ENCODE measurements around the gene HS3ST6.
"Not testable (repeated sequence)": the region's sequence is repeated elsewhere in the genome, so short reads cannot be mapped to it uniquely, and the experiment has no call there.

Gene HS3ST6

GRCh38 chr16:1958715-1959268 lies 40.6 kb upstream of the HS3ST6 start:
- Histone ChIP-seq H3K4me3 (ENCODE audit: insufficient read depth in 1 of 2, low read depth in 1 of 2, low read length in 2 of 2) (peak overlapping the region; percentile 20 to 90), H3K9ac (ENCODE audit: low read length) (peak overlapping the region; percentile 93), H2BK15ac (ENCODE audit: low read depth, poor library complexity, severe bottlenecking) (peak overlapping the region; percentile 44), H2BK5ac (ENCODE audit: low read depth, low read length, poor library complexity, severe bottlenecking) (no peak overlapping the region), H3K14ac (ENCODE audit: low read length in 2 of 2) (no peak overlapping the region), H3K23ac (ENCODE audit: low read length in 2 of 2) (no peak overlapping the region), H3K4me2 (ENCODE audit: low read length, poor library complexity, severe bottlenecking) (peak overlapping the region; percentile 85), H3K18ac (ENCODE audit: low read depth in 1 of 2, low read length in 2 of 2) (peak overlapping the region; percentile 11 to 86), H3K9me3 (ENCODE audit: control insufficient read depth, low read length) (peaks cover 3% of the 10 kb centered on the region), H3K27ac (ENCODE audit: low read length, poor library complexity, severe bottlenecking) (no peak overlapping the region), H3K79me1 (replicated peaks; ENCODE audit: low read length, poor library complexity, severe bottlenecking) (no peaks in the 10 kb centered on the region), H3K27me3 (ENCODE audit: control insufficient read depth in 1 of 2, insufficient read depth in 1 of 2, low read length in 2 of 2) (peaks cover 0 to 3% of the 10 kb centered on the region in 2 experiments), H2AFZ (ENCODE audit: low read depth, low read length) (no peak overlapping the region), H2BK12ac (ENCODE audit: low read length in 2 of 2) (peak overlapping the region in 1 of 2 experiments; percentile 72), H3K4ac (ENCODE audit: low read depth in 1 of 2, low read length in 2 of 2) (no peak overlapping the region), H2BK120ac (ENCODE audit: low read depth, low read length) (peak overlapping the region; percentile 27), H3K36me3 (ENCODE audit: control insufficient read depth in 1 of 2, insufficient read depth in 2 of 2, low read depth in 1 of 2, low read length in 2 of 2) (peaks cover 23 to 31% of the 10 kb centered on the region in 2 experiments), H4K91ac (ENCODE audit: low read length) (peak overlapping the region; percentile 64), H3K4me1 (ENCODE audit: control insufficient read depth, insufficient read depth, low read depth, low read length) (peaks cover 27% of the 10 kb centered on the region), H4K8ac (ENCODE audit: low read length) (peak overlapping the region; percentile 94), H2AK5ac (ENCODE audit: low read length, severe bottlenecking) (peak overlapping the region; percentile 44)
- 62% methylated on average over 13 of the region's 14 CpGs for WGBS
- DNase-seq, result no peak

DNA sequence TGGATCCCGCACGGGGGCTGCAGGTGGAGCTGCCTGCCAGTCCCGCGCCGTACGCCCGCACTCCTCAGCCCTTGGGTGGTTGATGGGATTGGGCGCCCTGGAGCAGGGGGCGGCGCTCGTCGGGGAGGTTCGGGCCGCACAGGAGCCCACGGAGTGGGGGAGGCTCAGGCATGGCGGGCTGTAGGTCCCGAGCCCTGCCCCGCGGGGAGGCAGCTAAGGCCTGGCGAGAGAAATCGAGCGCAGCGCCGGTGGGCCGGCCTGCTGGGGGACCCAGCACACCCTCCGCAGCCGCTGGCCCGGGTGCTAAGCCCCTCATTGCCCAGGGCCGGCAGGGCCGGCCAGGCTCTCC lies 39.9 kb upstream of the HS3ST6 start:
- WGBS, result 92% methylated on average over 28 of the region's 30 CpGs
- not testable (repeated sequence) for H3K4me2 ChIP-seq (ENCODE audit: low read length, poor library complexity, severe bottlenecking)

GRCh38 chr16:1957434-1958142 lies 39.4 kb upstream of the HS3ST6 start:
- not testable (repeated sequence) for H3K14ac ChIP-seq (ENCODE audit: low read length in 2 of 2); H3K27ac ChIP-seq (ENCODE audit: low read length, poor library complexity, severe bottlenecking); H2BK15ac ChIP-seq (ENCODE audit: low read depth, poor library complexity, severe bottlenecking); H2AFZ ChIP-seq (ENCODE audit: low read depth, low read length); H3K9ac ChIP-seq (ENCODE audit: low read length); H3K79me1 ChIP-seq (replicated peaks; ENCODE audit: low read length, poor library complexity, severe bottlenecking); H3K9me3 ChIP-seq (ENCODE audit: control insufficient read depth, low read length); H3K4me2 ChIP-seq (ENCODE audit: low read length, poor library complexity, severe bottlenecking); H4K8ac ChIP-seq (ENCODE audit: low read length); H3K18ac ChIP-seq (ENCODE audit: low read depth in 1 of 2, low read length in 2 of 2); H3K4ac ChIP-seq (ENCODE audit: low read depth in 1 of 2, low read length in 2 of 2); H2AK5ac ChIP-seq (ENCODE audit: low read length, severe bottlenecking); DNase-seq; H4K91ac ChIP-seq (ENCODE audit: low read length); H2BK12ac ChIP-seq (ENCODE audit: low read length in 2 of 2); H3K27me3 ChIP-seq (ENCODE audit: control insufficient read depth in 1 of 2, insufficient read depth in 1 of 2, low read length in 2 of 2); H2BK120ac ChIP-seq (ENCODE audit: low read depth, low read length); H3K23ac ChIP-seq (ENCODE audit: low read length in 2 of 2); H3K4me3 ChIP-seq (ENCODE audit: insufficient read depth in 1 of 2, low read depth in 1 of 2, low read length in 2 of 2); H2BK5ac ChIP-seq (ENCODE audit: low read depth, low read length, poor library complexity, severe bottlenecking)
- Histone ChIP-seq H3K36me3 (ENCODE audit: control insufficient read depth in 1 of 2, insufficient read depth in 2 of 2, low read depth in 1 of 2, low read length in 2 of 2) (peaks cover 16 to 19% of the 10 kb centered on the region in 2 experiments), H3K4me1 (ENCODE audit: control insufficient read depth, insufficient read depth, low read depth, low read length) (peaks cover 25% of the 10 kb centered on the region)
- 94% methylated on average over 19 of the region's 22 CpGs for WGBS

More for the DNA sequence above, 39.9 kb upstream of the HS3ST6 start:
- not testable (repeated sequence) for H3K4ac ChIP-seq (ENCODE audit: low read depth in 1 of 2, low read length in 2 of 2); H3K9me3 ChIP-seq (ENCODE audit: control insufficient read depth, low read length); H3K23ac ChIP-seq (ENCODE audit: low read length in 2 of 2); H4K91ac ChIP-seq (ENCODE audit: low read length); H2BK5ac ChIP-seq (ENCODE audit: low read depth, low read length, poor library complexity, severe bottlenecking); H3K79me1 ChIP-seq (replicated peaks; ENCODE audit: low read length, poor library complexity, severe bottlenecking); H3K14ac ChIP-seq (ENCODE audit: low read length in 2 of 2); DNase-seq; H2BK12ac ChIP-seq (ENCODE audit: low read length in 2 of 2); H2BK120ac ChIP-seq (ENCODE audit: low read depth, low read length); H3K27me3 ChIP-seq (ENCODE audit: control insufficient read depth in 1 of 2, insufficient read depth in 1 of 2, low read length in 2 of 2); H3K4me3 ChIP-seq (ENCODE audit: insufficient read depth in 1 of 2, low read depth in 1 of 2, low read length in 2 of 2); H3K18ac ChIP-seq (ENCODE audit: low read depth in 1 of 2, low read length in 2 of 2); H3K9ac ChIP-seq (ENCODE audit: low read length); H3K27ac ChIP-seq (ENCODE audit: low read length, poor library complexity, severe bottlenecking); H2AFZ ChIP-seq (ENCODE audit: low read depth, low read length); H2BK15ac ChIP-seq (ENCODE audit: low read depth, poor library complexity, severe bottlenecking); H2AK5ac ChIP-seq (ENCODE audit: low read length, severe bottlenecking); H4K8ac ChIP-seq (ENCODE audit: low read length)
- peaks cover 29% of the 10 kb centered on the region for H3K4me1 ChIP-seq (ENCODE audit: control insufficient read depth, insufficient read depth, low read depth, low read length)
- H3K36me3 ChIP-seq (ENCODE audit: control insufficient read depth in 1 of 2, insufficient read depth in 2 of 2, low read depth in 1 of 2, low read length in 2 of 2), result peaks cover 21 to 24% of the 10 kb centered on the region in 2 experiments

DNA sequence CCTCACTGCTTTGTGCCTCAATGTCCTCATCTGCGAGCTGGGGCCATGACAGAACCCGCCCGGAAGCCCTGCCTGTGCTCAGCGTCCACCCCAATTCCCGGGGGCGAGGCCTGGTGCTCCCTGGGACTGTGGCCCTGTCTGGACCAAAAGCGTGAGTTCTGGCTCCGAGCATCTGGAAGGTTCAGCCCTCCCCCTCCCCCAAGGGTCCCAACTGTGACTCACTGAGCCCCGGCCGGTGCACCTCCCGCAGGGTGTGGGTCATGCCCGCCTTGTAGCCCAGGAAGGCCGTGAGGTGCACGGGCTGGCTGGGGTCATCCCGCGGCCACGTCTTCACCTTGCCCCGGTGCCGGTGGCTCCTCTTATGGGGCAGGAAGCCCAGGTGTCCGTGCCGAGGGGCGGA lies 35.5 kb upstream of the HS3ST6 start:
- 93% methylated on average over 22 of the region's 22 CpGs for WGBS
- H2BK15ac ChIP-seq (ENCODE audit: low read depth, poor library complexity, severe bottlenecking), result no peak overlapping the region
- no peak overlapping the region for H2AFZ ChIP-seq (ENCODE audit: low read depth, low read length)

More for the DNA sequence above, 35.5 kb upstream of the HS3ST6 start:
- Histone ChIP-seq H3K27ac (ENCODE audit: low read length, poor library complexity, severe bottlenecking) (no peak overlapping the region), H3K27me3 (ENCODE audit: control insufficient read depth in 1 of 2, insufficient read depth in 1 of 2, low read length in 2 of 2) (peaks cover 0 to 6% of the 10 kb centered on the region in 2 experiments), H3K4me1 (ENCODE audit: control insufficient read depth, insufficient read depth, low read depth, low read length) (peaks cover 10% of the 10 kb centered on the region), H3K36me3 (ENCODE audit: control insufficient read depth in 1 of 2, insufficient read depth in 2 of 2, low read depth in 1 of 2, low read length in 2 of 2) (no peaks in the 10 kb centered on the region), H2AK5ac (ENCODE audit: low read length, severe bottlenecking) (no peak overlapping the region), H3K9me3 (ENCODE audit: control insufficient read depth, low read length) (no peaks in the 10 kb centered on the region), H3K9ac (ENCODE audit: low read length) (no peak overlapping the region), H3K4me3 (ENCODE audit: insufficient read depth in 1 of 2, low read depth in 1 of 2, low read length in 2 of 2) (no peak overlapping the region), H3K79me1 (replicated peaks; ENCODE audit: low read length, poor library complexity, severe bottlenecking) (no peaks in the 10 kb centered on the region), H3K23ac (ENCODE audit: low read length in 2 of 2) (no peak overlapping the region), H2BK120ac (ENCODE audit: low read depth, low read length) (no peak overlapping the region), H2BK12ac (ENCODE audit: low read length in 2 of 2) (no peak overlapping the region), H3K4ac (ENCODE audit: low read depth in 1 of 2, low read length in 2 of 2) (no peak overlapping the region), H2BK5ac (ENCODE audit: low read depth, low read length, poor library complexity, severe bottlenecking) (no peak overlapping the region), H4K8ac (ENCODE audit: low read length) (no peak overlapping the region), H3K18ac (ENCODE audit: low read depth in 1 of 2, low read length in 2 of 2) (no peak overlapping the region), H3K4me2 (ENCODE audit: low read length, poor library complexity, severe bottlenecking) (no peak overlapping the region), H4K91ac (ENCODE audit: low read length) (no peak overlapping the region), H3K14ac (ENCODE audit: low read length in 2 of 2) (peak overlapping the region in 1 of 2 experiments; percentile 3)
- no peak for DNase-seq
